Measurements from ENCODE around the gene TMEM54.

TMEM54 gene

DNA sequence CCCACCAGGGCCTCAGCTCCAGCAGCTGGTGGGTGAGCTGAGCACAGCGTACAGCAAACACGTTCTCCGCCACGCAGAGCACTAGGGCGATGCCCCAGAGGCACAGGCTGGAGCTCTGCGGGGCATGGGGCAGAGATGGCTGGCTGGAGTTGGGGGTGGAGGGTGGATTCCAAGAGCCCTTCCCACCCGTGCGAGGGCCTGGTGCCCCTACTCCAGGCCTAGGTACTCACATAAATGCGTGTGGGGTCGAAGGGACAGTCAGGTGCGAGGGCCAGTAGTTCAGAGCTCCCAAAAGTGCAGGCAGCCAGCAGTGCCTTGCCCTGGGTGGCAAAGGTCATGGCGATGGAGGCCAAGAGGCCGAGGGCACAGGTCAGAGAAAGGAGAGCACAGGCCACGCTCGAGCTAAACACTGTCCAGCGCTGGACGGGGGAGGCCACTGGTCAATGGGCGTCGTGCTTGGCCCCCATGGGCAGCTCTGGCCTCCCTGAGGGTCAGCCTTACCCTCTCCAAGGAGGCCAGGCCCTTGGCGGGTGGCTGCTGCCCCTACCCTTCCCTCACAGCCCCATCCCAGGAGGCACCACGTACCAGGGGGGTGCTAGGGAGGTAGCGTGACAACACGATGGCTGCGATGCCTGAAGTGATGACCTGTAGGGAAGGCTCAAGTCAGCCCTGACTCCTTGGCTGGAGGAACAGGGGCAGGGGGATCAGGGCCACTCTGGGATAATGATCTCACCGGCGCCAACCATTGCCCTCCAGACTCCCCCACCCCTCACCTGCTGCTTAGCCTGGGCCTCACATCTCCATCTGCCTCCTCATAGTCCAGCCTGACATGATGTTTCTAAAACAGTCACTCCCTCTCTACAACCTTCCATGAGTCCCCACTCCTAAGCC is 5.6 kb downstream of the TMEM54 start:
- no peak for DNase-seq (ENCODE audit: low read depth)

DNA sequence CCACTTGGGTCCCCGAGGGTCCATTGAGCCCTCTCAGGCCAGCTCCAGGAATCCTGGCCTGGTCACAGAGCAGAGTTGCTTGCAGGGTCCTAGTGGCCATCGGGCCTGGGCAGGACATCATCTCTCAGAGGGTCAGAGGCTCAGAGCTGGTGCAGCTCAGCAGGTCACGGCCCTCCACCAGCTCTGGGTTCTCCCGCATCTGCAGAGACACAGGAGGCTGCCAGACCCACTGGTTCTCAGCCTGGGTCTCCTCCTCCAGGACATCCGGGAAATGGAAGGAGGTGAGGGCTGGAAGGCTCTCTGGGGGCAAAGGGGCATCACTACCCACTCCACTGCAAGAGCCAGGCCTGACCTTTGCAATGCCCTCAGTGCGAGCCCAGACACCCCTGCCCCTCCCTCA is 6.5 kb downstream of the TMEM54 start:
- DNase-seq (ENCODE audit: low read depth): no peak

DNA sequence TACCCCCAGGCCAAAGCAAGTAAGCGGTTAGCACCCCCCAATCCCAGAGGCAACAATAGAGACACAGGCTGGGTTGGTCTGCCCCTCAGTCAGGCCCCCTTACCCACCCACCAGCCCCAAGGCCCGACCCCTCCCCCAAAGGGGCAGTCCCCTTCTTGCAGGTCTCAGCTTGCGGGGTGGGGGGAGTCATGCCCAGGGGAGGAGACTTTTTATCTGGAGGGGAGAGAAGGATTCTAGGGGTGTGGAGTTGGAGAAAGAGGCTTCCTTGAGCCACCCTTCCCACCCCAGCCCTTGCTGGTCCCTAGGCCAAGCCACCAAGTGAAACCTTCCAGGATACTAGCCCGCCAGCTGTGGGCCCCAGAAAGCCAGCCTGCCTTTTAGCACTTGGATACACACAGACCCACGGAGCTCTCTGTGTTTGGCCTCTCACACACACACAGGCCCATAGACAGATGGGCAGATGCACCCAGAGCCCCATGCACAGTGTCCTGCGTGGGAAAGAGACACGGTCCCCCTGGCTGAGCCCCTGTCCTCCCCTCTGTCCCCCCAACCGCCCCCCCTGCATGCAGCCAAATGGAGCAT is 7.1 kb downstream of the TMEM54 start:
- DNase-seq (ENCODE audit: low read depth): no peak

DNA sequence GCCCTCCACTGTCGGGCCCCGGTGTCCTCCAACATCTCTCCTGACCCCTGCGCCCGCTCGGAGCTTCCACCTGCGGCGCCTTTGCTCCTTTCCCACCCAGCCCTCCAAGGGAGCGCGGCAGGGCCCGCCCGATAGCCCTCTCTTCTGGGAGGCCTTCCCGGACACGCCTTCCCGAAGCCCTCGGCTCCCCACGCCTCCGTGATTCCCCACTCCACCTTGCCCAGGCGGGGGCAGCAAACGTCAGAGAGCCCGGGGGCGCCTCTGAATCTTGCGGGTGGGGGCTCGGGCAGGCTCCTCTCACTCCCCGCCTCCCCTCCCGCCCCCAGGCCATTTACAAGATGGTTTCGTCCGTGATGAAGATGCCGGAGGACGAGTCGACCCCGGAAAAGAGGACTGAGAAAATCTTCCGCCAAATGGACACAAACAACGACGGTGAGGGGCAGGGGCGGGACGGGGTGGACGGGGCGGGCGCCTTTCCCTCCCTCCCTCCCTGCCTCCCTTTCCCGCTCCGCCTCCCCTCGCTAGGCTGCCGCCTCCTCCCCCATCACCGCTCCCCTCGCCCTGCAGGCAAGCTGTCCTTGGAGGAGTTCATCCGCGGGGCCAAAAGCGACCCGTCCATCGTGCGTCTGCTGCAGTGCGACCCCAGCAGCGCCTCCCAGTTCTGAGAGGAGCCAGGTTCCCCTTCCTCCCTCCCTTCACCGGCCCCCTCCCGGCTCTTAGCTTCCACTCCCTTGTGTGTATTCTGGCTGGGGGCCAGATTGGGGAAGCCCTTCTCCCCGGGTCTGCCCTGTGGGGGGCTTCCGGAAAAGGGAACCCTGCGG is 7.8 kb downstream of the TMEM54 start:
- no peak for DNase-seq (ENCODE audit: low read depth)

DNA sequence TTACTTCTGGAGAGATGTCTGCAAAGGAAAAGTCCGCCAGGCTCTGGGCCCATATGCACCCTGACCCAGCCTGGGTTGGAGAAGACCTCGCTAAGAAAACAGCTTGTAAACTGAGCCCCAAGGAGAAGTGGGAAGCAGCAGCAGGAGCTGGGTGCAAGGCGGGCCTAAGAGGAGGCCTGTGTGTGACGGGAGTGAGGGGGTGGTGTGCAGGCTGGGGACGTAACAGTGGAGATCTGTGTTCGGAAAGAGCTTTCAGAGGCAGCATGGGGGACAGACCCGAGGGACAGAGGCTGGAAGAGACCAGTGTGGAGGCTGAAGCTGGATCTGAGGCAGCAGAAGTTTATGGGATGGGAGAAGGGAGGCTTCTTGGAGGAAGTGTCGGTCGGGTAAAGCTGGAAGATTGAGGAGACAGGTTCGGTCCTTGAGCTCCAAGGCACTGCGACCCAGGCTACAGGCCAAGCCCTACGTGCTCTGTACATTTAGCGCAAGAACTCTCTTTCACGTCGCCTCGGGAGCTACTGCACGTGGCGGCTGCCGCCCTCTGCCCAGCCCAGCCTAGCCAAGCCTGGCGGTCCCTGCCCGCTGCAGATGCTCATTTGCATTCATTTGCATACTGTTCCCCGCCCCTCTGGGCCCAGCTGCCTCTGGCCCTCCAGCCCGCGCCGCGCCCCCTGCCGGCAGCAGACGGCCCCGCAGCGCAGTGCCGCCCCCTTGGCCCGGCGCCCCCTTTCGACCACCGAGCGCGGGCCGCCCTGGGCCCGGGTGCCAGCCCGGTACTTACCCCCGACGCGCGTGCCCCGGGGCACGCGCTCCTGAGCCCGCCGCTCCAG is 8.6 kb downstream of the TMEM54 start:
- peak; percentile 20 for DNase-seq (ENCODE audit: low read depth)

DNA sequence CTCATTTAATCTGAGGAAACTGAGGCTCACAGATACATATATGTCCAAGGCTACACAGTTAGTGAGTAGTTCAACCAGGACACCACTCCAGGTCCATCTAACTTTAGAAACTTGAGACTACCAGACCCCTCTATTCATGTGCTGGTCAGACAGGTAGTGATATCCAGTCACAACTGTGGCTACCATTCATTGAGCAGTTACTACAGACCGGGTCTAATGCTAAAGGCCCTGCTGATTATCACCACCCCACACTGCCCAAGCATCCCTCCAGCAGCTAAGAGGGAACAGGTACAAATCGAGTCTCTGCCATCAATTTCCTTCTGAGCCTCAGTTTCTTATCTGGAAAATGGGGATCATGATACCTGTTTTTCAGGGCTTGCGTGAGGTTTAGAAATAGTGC is 9.6 kb downstream of the TMEM54 start:
- DNase-seq (ENCODE audit: low read depth): no peak

DNA sequence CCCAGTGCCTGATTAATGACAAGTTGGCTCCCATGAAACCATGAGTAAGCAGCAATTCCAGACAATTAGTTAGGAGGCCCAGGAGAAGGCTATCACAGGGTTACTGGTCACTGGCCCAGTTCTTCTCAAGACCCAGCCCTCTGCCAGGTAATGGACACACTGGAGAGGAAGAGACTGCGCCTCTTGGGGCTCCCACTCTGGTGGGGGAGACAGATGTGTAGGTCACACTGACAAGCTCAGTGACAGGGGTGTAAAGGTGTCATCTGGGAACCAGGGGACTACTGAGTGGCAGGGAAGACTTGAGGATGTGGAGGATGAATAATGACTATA is 10.0 kb downstream of the TMEM54 start:
- no peak for DNase-seq (ENCODE audit: low read depth)

DNA sequence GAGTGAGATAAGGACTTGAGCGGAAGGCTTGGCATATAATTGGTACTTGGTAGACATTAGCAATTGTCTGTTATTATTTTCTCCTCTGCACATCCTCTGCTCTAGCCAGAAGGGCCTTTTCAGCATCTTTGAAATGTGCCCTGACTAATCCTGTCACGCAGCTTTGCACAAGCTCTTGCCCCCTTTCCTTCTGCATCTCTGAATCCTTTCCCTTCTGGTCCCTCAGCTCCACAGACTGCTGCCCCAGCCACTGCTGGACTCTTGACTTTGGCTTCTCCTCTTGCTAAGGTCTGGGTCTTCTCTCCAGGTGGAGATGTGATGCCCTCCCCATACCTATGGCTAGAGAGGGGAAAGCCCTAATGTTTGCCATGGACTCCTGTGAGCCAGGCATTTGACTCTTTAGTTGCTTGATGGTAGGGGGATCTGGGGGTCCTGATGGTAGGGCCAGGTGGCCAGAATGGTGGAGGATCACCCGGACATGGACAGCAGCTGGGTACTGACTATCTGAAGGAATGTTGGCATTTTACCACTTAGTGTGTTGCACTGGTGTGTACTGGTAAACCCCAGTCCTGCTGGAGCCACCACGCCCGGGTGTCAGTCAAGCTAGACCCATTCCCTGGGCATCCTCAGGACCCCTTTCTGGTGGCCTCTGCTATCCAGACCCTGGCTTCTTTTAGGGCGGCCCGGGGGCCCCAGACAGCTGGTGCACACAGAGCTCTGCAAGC is 10.5 kb downstream of the TMEM54 start:
- no peak for DNase-seq (ENCODE audit: low read depth)

DNA sequence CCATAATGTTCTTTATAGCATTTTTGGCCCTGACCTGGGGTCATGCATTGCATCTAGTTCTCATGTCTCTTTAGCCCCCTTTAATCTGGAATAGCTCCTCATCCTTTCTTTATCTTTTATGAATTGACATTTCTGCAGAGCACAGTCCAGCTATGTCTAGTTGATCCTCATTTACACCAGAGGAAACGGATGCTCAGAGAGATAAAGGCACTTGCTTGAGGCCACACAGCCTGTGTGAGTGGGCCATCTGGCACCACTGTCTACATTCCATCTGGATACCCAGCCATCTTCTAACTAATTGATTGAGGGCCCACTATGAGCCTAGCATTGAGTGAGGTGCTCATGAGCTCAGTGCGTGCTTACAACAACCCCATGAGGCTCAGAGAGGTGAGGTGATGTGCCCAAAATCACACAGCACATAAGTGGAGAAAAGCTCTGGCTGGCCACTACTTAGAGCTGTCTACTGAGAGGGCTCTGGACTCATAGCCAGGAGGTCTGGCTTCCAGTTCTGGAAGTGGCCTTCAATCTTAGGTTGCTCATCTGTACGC is 11.4 kb downstream of the TMEM54 start:
- no peak for DNase-seq (ENCODE audit: low read depth)

DNA sequence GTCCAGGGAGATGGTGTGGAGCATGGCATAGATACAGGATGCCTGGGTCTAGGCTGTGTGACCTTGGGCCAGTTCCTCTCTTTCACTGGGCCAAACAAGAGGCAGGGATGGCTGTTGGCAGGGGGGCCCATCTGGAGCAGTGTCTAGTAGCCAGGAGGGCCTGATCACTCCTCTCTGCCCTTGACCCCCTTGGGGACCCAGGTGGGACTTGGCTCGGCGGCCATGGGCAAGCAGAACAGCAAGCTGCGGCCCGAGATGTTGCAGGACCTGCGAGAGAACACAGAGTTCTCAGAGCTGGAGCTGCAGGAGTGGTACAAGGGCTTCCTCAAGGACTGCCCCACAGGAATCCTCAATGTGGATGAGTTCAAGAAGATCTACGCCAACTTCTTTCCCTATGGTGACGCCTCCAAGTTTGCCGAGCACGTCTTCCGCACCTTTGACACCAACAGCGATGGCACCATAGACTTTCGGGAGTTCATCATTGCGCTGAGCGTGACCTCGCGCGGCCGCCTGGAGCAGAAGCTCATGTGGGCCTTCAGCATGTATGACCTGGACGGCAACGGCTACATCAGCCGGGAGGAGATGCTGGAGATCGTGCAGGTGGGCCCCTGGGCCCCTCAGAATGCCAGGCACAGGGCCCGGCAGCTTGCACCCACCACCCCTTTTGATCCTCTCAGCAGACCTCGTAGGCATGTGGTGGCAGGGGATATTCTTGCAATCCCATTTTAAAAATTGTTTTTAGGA is 12.3 kb downstream of the TMEM54 start:
- no peak for DNase-seq (ENCODE audit: low read depth)

DNA sequence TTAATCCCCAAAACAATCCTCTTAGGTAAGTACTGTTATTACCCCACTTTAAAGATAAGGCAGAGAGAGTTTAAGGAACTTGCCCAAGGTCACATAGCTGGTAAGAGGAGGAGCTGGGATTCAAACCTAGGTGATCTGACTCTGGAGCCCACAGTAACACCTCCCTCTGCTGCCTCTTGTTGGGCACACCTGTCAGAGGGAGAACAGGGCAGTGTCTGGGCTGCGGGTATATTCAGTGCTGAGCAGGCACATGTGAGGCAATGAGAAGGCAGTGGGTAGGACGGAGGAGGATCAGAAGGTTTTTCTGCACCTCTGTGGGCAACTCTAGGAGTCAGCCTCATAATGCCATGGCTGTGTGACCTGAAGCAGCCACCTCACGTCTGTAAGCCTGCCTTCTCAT is 13.1 kb downstream of the TMEM54 start:
- no peak for DNase-seq (ENCODE audit: low read depth)

DNA sequence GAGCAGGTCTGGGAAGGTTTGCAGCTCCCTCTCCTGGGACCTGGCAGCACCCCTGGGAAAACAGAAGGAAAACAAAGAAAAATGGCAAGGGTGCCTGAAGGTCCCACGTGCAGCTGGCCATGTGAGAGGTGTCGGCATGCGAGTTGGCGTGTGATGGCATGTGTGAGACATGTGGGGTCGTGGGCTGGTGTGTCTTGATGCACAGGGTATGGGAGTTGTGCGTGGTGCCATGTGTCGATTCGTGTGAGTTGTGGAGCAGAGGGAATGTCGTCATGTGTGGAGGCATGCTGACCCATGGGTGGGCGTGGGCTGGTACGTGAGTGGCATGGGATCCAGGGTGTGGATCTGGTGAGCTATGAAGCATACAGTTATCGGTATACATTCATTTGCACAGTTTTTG is 13.6 kb downstream of the TMEM54 start:
- no peak for DNase-seq (ENCODE audit: low read depth)

DNA sequence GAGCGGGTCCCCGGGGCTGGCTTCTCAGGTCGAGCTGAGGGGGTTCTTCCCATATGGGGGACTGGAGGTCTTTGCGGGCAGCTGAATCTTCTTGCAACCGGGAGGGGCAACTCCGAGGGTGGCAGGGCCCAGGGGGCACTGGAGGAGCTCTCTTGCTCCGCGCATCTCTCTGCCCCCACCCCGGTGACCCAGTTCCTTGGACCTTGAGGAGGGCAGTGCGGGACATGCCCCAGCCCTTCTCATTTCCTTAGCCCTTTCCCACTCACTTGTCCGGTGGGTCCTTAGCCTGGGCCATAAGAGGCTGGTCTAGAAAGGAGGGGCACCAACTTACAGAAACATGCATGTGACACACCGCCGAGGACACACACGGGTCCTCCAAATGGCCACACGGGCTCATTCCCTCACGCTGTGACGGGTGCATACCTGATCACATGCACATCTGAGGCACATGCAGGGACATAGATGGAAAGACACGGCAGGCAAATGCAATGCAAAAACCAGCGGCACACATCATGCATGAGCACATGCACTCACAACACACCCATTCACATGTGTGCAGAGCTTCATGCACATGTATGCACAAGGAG is 14.3 kb downstream of the TMEM54 start:
- DNase-seq (ENCODE audit: low read depth): no peak

DNA sequence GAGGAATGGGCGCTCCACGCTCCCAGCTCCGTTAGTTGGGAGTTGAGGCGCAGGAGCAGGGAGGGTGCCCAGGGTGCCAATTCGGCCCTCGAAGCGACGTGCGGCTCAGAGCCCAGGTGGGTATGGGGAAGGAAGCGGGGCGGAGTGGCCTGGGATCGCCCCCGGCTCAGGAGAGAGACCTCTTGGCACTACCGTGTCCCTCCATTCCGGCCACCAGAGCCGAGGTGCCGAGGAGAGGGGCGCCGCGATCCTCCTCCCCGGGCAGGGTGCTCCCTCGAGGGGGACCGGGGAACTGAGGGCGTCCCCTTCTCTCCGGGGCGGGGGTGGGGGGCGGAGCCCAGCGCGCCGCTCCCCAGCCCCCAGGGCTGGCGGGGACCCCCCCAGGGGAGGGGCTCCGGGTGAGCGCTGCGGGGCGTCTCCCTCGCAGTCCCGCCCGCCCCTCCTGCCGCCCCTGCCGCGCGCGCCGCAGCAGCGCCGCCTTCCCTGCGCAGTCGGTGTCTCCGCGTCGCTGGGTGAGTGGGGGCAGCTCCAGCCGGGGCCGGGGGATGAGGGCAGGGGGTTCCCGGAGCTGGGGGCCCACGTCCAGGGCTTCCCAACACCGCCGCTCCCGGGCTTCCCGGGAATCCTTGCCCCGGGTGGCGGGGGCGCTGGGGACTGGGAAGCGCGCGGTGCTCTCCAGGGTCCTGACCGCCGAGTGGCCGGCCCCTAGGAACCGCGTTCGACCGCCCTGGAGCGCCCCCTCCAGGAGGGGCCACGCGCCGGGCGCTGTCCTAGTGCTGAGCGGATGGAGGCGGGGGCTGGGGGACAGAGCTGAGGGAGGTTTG is 15.0 kb downstream of the TMEM54 start, which contains the start of gene HPCA:
Gene HPCA, plus strand, starts transcription at position 488 of the 824 bp plus-strand sequence. CDS start 2,408 bp downstream, outside the sequence.
- no peak for DNase-seq (ENCODE audit: low read depth)

DNA sequence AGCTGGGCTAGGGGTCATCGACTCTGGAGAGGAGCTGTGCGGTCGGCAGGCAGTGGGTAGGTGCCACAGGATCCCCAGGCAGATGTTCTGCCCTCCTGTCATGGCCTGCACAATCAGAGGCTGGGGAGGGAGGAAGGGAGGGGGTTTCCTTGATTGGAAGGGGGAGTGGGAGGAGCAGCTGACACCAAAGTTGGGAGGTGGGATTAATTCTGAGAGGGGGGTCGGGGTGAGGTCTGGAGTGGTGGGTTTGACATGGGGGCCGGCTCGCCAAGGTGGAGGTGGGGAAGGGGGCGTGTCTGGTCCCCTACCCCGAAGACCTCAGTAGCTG is 15.5 kb downstream of the TMEM54 start:
- DNase-seq (ENCODE audit: low read depth): no peak

DNA sequence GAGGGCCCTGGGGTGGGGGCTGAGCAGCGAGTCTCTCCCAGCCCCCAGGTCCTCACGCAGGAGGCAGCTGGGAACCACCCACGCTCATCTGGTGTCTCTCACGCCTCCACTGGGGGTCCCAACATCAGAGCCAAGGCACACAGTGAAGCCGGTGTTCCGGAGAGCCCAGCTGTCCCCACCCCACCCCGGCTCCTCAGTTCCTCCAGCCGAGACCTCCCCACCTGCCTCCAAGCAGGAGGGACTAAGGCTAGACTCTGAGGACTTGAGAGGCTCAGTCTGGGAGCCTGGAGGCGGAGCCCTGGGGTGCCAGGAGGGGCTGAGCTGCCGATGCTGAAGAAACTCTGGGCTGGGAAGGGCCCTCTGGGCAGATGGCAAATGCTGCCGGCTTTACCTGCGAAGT is 16.5 kb downstream of the TMEM54 start:
- DNase-seq (ENCODE audit: low read depth): no peak

DNA sequence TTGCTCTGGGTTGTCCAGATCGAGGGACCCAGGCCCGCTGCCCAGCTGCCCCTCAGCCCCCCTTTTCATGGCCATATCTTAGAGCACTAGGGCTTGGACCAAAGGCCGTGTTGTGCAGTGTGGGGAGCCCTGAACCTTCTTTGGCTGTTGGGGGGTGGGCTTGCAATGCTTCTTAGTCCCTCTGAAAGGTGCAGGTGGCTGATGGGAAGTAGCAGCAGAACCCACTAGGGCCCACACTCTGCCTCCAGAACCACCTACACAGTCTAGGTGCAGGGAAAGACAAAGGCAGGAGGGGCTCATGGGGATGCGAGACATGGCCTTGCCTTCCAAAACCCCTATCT is 17.2 kb downstream of the TMEM54 start:
- no peak for DNase-seq (ENCODE audit: low read depth)

DNA sequence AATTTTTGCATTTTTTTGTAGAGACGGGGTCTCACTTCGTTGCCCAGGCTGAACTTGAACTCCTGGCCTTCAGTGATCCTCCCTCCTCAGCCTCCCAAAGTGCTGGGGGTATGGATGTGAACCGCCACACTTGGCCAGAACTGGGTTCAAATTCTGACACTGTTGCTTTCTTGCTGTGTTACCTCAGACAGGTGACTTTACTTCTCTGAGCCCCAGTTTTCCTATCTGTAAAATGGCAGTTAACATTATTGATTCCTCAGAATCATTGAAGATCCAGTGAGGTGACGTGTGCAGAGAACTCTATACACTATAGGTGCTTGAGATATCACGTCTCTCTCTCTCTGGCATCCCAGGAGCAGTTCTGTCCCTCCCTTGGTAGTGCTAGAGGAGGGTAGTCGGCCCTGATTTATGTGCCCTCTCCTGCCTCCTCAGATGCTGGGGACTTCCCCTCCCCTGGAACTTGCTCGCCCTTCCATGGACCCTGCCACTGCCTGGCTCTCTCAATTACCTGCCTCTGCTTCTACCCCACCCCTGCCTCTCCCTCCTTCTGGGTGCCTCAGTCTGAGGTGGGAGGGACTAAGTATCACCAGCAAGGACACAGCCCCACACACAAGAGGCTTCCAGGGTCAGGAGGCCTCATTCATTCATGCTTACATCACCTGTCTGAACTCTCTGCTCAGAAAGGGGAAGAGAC is 17.7 kb downstream of the TMEM54 start:
- no peak for DNase-seq (ENCODE audit: low read depth)

All from activated T-cell treated with anti-CD3 and anti-CD28 coated beads for 24 hours (primary cell).